HPDE6-E6E7 (cell line): ENCODE data around the gene MYOG.

Experiments used
- DNase-seq: peaks from one replicate; pipeline ENCODE4 v3.0.0; 2011; ENCODE audit warnings: missing footprints; ENCODE audit errors: extremely low spot score

Gene MYOG

DNA sequence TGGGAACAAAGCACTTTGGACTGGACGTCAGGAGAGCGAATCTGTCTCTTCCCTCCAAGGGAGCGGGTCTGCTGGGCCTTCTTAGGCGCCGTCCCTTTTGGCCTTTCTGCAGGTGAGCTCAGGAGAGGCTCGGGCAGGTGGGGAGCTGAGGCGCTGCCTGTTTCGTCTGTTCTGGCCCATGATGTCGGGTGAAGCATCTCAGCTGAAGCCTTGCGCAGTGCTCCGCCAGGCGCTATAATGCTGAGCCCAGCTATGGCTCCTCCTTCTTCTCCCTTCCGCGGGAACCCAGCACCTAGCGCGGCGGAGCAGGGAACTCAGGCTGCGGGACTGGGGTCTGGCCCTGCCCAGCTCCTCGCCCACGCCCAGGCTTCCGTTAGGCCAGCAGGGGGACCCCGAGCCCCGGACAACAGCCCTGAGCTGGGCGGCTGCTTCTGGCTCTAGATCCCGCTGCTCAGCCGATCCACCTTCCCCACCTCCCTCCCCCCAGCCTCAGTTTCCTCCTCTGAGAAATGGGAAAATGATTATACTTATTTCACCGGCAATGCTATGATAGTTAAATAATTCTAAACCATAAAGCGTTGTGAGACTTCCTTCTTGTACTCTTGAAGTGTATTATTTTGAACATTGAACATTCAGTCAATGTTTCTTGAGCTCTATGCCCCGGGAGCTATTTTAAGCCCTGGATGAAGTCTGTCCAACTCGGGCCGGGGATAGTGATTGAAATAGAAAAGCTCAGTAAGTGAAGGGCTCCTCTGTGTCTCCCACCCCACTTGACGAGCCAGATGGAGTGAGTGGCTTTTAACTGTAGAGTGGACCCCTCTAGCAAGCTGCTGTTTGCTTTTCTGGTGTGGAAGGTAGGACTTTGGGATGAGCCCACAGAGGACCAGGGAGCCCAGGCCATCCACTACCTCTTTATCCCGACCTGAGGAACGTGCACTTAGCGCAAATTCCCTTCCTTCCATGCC, 32.1 kb upstream of the MYOG start:
- DNase-seq = peak; percentile 77

DNA sequence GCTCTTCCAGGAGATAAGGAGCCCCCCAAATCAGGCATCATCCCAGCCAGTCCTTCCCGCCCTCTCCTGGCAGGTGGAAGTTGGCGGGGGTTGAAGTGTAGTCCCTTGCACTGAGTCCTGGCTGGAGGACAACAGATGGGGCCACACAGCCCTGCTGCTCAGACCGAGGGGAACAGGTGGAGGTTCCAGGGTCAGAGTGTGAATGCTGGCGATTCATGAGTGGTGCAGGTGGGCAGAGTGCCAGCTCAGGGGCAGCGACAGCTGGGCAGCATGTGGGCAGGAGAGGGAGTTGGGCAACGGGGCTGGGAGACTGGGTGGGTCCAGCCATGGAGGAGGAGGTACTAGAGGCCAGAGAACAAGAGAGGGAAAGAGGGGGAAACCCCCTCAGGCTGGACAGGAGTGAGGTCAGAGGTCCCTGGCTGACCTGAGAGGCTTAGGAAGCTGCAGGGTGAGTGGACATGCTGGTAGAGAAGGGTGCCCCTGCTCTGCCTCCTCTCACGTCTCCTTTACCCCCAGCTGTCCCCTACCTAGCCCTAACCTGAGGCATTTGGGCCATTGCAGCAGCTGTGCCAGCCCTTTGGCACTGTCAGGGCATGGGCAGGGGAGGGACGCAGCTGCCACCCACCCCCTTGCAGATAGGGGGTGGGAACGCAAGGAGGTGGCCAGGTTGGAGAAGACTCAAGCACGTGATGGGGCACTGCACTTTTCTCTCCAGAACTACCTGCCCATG, 30.4 kb upstream of the MYOG start:
- no peak for DNase-seq

DNA sequence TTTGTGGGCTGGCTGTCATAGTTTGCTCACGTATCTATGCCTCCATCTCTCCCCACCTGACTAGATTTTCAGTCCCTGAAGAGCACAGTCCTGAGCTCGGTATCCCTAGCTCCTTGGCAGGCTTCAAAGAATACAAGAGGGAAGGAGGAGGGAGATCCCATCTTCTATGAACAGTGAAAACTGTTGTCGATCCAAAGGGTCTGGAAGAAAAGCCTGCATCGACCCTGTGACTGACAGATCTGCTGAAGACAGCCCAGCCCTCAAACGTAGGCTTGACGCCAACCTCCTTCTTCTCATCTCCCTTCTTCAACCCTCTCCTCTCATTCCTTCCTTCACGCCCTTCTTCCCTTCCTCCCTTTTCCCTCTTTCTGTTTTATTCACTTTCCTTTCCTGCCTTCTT, 28.4 kb upstream of the MYOG start:
- DNase-seq = no peak

DNA sequence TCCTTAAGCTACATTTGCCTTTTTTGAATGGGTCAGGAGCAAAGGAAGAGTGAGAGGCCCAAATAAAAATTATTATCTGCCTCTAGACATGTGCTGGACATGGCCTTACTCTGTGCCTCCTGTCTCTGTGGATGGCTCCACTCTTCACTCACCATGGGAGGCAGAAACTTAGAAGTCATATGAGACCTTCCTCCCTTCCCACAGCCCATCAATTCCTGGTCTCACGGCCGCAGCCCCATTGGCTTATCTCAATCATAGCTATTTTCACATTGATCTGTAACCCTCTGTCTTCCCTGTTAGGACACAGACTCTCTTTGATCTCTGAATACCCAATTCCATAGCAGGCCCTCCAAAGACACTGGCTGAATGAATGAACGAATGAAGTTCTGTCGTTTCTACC, 27.5 kb upstream of the MYOG start:
- DNase-seq = no peak

DNA sequence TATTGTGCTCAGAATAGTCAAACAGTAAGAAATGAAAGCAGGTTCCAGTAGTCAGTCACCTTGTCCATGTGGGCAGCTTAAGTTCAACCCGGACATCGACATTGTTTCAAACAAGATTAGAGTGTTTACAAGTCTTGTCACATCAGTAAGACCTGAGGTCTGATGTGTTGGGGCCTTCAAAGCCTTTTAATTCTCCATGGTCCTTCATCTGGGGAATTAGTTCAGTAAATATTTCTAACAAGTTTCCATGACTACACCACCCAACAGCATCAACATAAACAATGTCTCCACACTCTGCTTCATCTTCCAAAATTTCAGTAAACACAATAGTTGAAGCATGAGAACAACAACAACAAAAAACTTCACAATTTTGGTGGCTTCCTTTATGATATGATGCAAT, 26.7 kb upstream of the MYOG start:
- DNase-seq = no peak

DNA sequence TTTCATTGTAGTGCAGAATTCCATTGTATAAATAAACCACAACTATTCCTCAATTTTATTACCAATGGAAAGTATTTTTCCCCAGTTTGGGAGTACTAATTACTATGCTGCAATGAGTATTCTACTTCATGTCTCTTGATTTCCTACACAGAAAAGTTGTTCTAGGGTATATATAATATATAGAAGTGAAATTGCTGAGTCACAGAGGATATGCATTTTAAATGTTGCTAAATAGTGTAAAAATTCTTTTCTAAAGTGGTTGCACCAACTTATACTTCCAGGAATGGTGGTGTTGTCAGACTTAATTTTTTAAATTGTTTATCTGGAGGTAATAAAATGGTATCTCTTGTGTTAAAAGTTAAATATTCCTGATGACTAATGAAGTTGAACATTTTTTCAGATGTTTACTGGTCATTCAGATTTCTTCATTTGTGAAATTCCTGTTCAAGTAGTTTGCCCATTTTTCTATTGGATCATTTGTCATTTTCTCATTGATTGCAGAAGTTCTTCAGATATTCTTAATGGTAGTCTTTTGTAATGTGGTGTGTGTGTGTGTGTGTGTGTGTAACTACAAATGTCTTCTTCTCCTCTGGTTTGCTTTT, 19.1 kb upstream of the MYOG start:
- no peak for DNase-seq

DNA sequence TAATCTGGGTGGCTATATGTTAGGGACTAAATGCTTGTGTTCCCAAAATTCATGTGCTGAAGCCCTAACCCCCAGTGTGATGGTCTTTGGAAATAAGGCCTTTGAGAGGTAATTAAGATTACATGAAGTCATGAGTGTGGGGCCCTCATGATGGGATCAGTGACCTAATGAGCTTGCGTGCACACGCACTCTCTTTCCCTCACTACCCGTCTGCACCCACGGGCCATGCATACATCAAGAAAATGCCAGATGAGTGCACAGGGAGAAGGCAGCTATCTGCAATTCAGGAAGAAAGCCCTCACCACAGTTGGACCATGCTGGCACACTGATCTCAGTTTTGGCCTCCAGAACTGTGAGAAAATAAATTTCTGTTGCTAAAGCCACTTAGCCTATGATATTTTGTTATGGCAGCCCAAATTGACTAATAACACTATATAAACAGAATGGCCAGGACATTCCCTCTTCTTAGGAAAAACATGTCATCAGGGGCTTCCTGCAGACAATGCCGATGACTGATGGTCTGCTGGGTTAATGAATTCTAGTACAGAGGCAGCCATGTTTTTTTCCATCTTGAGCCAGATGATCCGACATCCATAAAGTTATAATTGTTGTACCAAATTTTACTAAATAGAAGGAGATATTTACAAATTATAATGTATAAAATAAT, 18.1 kb upstream of the MYOG start:
- no peak for DNase-seq

DNA sequence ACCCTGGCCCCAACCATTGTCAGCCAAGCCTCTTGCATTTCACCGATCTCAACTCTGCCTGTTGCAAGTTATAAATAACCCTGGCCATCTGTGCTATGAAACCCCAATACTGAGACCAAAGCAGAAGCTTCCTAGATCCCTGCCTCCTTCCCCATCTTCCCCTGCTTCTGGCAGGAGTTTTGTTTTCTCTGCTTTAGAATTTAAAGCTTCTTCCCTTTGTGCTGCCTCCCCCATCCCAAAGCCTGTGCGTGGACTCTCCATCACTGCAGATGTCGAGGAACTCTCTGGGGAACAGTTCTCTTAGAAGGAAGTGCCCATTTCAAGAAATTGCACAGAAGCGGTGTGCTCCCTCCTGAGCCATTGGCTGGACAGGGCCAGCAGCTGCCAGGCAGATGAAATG, 17.4 kb upstream of the MYOG start:
- DNase-seq = no peak

DNA sequence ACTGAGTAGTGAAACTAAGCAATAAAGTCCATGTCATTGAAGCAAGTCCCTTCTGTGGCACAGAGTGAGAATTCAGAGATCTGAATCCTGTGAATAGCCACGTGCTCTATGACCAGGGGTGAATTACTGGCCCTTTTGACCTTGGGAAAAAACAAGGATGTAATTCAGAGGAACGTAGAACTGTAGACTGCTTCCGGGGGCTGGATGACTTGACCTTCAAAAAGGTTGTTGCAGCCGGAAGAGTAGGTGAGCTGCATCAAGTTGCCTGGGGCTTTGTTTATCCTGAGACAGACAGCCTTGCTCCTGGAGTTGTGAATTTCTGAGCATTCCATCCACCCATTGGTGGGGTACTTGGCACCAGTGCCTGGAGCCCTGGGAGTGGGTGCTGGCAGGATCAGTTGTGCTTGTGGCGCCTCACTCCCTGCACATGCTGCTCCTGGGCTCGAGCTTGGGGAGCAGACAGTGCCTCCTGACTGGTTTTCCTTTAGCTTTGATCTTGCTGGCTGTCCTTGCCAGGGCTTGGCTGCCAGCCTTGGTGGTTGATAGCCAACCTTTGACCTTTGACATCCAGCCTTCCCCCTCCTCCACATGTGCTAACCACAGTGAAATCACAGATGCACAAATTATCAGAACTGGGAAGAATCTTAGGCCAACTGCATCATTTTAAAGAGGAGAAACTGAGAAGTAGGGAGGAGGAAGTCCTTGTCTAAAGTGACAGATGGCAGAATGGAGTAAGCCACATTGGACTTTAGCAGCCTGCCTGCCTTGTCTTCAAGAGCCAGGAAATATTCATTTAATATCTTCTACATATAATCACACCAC, 16.2 kb upstream of the MYOG start:
- no peak for DNase-seq

DNA sequence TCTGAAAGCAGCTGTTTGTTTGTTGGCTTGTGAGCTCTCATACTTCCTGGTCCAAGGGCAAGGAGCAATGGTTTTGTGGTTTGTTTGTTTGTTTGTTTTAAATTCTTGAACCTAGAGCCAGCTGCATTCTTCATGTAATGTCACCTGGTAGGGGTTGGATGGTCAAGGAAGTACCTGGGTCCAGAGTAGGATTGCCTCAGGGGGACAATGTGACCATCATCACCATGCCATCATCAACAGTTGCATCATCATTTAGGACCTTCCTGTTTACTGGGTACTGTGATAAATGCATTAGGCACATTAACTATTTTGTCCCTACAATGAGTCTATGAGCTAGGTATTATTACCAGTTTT, 14.7 kb upstream of the MYOG start:
- DNase-seq = no peak

DNA sequence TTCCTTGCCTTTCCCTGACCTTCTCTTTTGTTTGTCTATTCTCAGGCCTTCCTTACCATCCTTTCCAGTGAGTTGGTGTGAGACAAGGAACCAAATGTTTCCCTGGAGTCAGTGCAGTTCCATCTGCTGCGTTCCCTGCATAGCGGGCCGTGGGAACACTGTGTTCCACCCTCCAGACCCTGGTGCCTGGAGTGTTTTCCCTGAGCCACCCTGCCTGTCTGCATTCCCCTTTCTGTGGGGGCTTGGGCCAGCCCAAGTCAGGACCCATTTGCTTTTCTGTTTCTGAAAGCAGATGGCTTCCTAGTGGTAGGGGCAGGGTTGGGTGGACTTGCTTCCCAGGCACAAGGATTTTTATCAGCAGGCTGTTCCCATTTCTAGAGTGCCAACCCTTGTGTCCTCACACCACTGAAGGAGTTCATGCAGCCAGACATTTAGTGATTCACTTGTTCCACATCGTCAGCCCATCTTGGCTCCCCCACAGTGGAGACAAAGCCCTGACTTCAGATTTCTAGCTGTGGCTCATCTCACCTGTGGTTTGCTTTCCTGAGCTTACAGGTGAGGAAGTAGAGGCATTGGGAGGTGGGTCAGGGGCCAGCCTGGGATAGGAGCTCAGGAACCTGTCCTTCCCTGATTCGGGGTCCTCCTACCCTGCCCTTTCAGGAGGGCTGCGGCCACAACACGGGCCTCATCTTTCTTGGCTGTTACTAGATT, 14.1 kb upstream of the MYOG start:
- no peak for DNase-seq

DNA sequence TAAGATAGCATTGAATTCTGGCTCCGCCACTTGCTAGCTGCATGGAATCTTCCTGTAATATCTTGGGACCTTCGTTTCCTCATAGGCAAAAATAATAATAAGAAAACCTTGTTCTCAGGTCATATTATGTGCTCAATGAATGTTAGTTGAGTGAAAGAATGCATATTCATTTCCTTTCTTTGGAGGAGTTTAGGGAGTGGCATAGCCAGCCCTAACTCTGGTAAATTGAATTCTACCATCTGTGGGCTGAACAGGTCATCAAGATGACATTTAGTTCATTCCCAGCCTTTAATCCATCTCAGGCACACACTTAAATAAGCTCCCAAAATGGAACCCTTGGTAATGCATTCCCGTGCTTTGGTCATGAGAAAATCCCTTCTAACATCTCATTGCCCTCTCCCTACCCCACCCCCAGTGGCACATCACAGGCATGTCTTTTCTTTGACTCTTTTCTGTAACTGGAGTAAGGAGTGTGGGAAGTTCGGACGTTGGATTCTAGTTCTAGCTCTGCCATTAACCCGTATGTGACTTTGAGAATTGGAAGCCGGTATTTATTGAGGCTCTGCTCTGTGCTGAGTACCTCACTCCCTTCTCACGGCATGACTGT, 13.2 kb upstream of the MYOG start:
- DNase-seq = no peak

DNA sequence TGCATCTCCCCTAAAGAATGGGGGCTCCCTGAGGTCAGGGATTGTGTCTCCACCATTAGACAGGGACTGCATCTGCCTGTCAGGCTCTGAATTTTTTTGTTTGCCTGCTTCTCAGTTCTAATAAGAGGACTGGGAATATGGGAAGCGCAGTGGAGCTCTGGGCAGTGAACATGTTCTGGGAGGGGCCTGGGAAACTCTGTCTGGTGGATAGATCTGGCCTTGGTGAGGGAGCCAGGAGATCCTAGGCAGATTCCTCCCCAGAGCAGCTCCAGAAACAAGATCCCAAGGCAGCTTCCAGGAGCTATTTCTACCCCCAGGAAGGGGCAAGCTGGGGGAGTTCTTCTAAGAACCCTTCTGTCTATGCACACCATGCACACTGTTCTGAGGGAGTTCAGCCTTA, 12.6 kb upstream of the MYOG start:
- no peak for DNase-seq

DNA sequence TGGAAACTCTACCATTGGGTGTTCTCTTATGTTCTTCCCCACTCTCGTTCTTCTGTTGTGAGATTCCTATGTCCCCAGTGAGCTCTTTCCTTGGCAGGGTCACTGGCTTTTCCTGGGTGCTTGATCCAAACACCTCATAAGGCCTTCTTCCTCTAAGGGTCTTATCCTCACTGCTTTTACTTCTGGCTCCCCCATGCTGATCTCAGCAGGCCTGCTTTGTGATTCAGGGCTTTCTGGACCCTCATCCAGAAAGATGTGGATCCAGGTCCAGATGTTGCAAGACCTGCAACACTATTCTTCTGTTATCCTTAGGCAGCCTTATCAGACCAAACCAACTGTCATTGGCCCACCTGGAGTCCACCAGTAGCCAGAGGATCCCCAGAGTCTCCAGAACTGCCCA, 11.2 kb upstream of the MYOG start:
- no peak for DNase-seq

DNA sequence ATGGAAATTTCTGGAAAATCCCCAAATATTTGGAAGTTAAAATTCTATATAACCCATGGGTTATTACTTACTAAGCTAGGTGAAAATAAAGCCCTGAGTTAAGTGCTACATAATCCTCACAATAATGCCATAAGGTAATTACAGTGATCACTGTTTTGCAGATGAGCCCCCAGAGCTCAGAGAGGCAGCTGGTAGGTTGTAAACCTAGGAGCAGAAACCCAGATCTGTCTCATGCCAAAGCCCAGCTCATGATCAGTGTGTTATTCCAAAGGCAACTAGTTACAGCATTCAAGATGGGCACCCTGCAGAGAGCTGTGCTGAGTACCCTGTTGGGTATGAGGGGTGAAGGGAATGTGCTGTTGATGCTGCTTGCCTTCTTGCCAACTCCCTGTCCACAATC, 10.8 kb upstream of the MYOG start:
- DNase-seq = no peak

DNA sequence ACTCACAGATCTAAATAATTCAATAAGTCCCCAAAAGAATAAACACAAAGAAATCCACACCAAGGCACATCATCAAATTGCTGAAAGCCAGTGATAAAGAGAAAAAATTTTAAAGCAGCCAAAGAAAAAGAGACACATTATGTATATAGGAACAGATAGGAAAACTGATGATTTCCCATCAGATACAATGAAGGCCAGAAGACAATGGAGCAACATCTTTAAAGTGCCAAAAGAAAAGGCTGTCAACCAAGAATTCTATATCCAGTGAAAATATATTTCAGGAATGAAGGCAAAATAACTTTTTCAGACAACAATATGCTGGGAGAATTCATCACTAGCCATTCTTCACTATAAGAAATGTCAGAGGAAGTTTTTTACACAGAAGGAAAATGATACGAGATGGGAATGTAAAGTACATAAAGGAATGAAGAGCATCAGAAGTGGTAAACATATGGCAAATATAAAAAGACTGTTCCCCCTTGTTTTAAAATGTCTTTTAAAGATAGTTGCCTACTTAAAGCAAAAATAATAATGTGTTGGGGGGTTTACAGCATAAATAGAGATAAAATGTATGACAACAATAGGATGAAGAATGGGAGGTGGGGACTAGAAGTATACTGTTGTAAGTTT, 9.4 kb upstream of the MYOG start:
- no peak for DNase-seq

DNA sequence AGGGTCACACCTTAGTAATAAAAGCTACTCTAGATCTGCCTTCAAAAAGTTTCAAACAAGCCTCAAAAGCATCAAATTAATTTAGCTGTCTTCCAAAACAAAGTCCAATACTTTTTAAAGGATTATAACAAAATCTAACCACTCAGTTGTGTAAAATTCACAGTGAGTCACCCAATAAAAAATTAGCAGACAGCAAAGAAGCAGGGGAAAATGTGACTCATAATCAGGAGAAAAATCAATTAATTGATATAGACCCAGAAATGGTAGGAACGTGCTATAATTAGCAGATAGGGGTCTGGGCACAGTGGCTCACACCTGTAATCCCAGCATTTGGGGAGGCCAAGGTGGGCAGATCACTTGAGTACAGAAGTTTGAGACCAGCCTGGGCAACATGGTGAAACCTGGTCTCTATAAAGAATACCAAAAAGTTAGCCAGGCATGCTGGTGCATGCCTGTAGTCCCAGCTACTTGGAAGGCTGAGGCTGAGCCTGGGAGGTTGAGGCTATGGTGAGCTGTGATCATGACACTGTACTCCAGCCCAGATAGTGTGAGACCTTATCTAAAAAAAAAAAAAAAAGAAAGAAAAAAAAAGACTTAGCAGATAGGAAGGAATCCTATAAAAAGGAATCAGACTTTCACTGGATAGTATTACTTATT, 8.1 kb upstream of the MYOG start:
- DNase-seq = no peak

DNA sequence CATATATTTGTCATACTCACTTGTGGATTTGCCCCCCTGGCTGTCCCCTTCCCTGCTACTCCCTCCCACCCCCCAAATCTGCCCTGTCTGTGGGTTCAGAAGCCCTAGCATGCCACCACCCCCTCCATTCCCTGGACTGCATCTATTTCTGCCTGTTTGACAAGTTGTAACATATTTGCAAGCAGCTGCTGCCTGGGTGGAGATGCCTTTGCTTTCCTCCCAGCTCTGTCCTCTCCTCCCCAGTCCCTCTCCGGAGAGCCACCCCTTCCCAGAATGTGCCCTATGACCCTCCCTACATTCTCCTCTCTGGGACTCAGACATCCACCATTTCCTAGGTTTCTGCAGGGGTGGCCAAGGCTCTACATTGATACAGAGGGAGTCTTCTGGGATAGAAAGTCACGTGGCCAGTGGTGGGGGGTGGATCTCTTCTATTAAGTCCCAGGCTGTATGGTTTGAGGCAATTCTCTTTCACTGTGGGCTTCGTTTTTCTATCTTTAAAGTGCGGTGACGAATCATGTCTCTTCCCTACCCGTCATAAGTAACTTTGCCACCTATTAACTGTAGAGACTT, 6.0 kb upstream of the MYOG start:
- no peak for DNase-seq

DNA sequence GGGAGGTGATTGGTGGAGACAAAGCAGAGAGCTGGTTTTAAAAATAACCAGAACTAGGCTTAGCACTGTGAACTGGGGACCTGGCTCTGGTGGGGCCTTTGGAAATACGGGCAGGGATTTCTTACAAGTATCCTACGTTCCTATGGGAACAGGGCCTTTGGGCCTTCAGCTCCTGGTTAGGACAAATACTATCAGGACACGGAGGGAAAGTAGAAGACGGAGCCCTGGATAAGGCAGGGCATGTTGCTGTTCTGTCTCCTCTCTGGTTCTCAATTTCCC, 5.3 kb upstream of the MYOG start:
- DNase-seq = no peak
